ENCODE results near the gene DCTPP1. TPM values are rescaled to one million over a fixed set of nuclear protein-coding genes. Genes with fewer than 3 reads are reported as not detected.
A peak's percentile ranks its signal among the peaks of the same experiment; 100 is the strongest.

The DCTPP1 gene
- total and polyA plus RNA-seq, 2 donors from 2014 or later, result 39.1 to 64.7 TPM

DNA sequence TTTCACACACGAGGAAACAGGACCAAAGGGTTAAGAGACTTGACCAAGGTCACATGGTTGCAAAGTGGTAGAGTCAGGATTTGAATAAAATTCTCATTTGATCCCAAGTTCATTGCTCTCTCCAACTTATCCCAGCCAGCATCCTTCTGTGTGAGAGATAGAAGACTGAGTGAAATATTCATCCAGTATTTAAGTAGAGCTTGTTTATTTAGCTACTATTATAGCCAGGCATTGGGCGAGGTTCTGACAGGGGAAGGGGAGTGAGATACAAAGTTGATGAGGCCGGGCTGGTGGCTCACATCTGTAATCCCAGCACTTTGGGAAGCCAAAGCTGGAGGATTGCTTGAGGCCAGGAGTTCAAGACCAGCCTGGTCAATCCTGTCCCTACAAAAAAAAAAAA, 47.2 kb upstream of the DCTPP1 start:
- Histone ChIP-seq H3K36me3 (ENCODE audit: control insufficient read depth in 2 of 3, insufficient read depth in 3 of 3, low read length in 3 of 3) (no peaks in the 10 kb centered on the region), H3K9ac (ENCODE audit: low read length in 3 of 3) (no peak overlapping the region), H3K27me3 (ENCODE audit: control insufficient read depth, insufficient read depth, low read length) (no peaks in the 10 kb centered on the region), H3K9me3 (ENCODE audit: control insufficient read depth in 2 of 3, insufficient read depth in 1 of 3, low read length in 3 of 3) (no peaks in the 10 kb centered on the region), H3K4me3 (ENCODE audit: low read length in 3 of 3) (no peak overlapping the region), H3K4me1 (ENCODE audit: control insufficient read depth in 2 of 3, insufficient read depth in 2 of 3, low read depth in 1 of 3, low read length in 3 of 3) (no peaks in the 10 kb centered on the region), H3K27ac (ENCODE audit: low read depth in 2 of 2, low read length in 2 of 2) (no peak overlapping the region)
- TF ChIP-seq, protein P1, sequence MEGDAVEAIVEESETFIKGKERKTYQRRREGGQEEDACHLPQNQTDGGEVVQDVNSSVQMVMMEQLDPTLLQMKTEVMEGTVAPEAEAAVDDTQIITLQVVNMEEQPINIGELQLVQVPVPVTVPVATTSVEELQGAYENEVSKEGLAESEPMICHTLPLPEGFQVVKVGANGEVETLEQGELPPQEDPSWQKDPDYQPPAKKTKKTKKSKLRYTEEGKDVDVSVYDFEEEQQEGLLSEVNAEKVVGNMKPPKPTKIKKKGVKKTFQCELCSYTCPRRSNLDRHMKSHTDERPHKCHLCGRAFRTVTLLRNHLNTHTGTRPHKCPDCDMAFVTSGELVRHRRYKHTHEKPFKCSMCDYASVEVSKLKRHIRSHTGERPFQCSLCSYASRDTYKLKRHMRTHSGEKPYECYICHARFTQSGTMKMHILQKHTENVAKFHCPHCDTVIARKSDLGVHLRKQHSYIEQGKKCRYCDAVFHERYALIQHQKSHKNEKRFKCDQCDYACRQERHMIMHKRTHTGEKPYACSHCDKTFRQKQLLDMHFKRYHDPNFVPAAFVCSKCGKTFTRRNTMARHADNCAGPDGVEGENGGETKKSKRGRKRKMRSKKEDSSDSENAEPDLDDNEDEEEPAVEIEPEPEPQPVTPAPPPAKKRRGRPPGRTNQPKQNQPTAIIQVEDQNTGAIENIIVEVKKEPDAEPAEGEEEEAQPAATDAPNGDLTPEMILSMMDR (IDR thresholded peaks at IDR 0.05; ENCODE audit: borderline replicate concordance, extremely low read depth, insufficient read depth), result no peak
- FAIRE-seq (no peak), DNase-seq (no peak)
- intact Hi-C loops (cut with DNase I), result no loop called here

DNA sequence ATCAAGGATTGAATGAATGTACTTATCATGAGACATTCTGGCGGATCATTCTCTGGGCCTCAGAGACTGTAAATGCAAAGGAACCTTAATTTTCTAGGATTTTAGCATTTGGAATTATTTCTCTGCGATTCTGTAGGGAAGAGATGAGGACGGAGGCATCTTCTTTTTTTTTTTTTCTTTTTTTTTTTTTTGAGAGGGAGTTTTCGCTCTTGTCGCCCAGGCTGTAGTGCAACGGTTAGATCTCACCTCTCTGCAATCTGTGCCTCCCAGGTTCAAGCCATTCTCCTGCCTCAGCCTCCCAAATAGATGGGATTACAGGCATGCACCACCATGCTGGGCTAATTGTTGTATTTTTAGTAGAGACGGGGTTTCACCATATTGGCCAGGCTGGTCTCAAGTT, 44.9 kb upstream of the DCTPP1 start:
- H3K27me3 ChIP-seq (ENCODE audit: control insufficient read depth, insufficient read depth, low read length), result no peaks in the 10 kb centered on the region
- intact Hi-C loops (cut with DNase I), result no loop called here
- DNase-seq, result no peak
- H3K4me3 ChIP-seq (ENCODE audit: low read length in 3 of 3), result no peak overlapping the region
- no peaks in the 10 kb centered on the region for H3K36me3 ChIP-seq (ENCODE audit: control insufficient read depth in 2 of 3, insufficient read depth in 3 of 3, low read length in 3 of 3)
- H3K9me3 ChIP-seq (ENCODE audit: control insufficient read depth in 2 of 3, insufficient read depth in 1 of 3, low read length in 3 of 3), result no peaks in the 10 kb centered on the region
- no peak for FAIRE-seq
- TF ChIP-seq, protein P1 (IDR thresholded peaks at IDR 0.05; ENCODE audit: borderline replicate concordance, extremely low read depth, insufficient read depth), result no peak
- H3K9ac ChIP-seq (ENCODE audit: low read length in 3 of 3), result no peak overlapping the region
- H3K4me1 ChIP-seq (ENCODE audit: control insufficient read depth in 2 of 3, insufficient read depth in 2 of 3, low read depth in 1 of 3, low read length in 3 of 3), result no peaks in the 10 kb centered on the region
- H3K27ac ChIP-seq (ENCODE audit: low read depth in 2 of 2, low read length in 2 of 2), result no peak overlapping the region

DNA sequence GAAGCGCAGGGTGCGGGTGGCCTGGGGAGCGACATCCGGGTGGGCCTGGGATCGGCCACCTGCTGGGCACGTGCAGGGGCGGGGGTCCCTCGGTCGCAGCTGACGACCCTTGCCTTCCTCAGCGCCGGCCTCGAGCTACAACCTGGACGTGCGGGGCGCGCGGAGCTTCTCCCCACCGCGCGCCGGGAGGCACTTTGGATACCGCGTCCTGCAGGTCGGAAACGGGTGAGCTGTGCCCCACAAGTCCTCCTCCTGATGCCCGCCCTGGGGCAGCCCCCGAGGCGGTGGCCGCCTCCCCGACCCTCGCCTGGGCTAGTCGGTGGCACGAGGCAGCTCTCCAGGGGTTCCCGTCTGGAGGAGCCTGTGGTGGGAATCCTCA, 44.2 kb upstream of the DCTPP1 start:
- Histone ChIP-seq H3K36me3 (ENCODE audit: control insufficient read depth in 2 of 3, insufficient read depth in 3 of 3, low read length in 3 of 3) (no peaks in the 10 kb centered on the region), H3K9ac (ENCODE audit: low read length in 3 of 3) (no peak overlapping the region), H3K4me3 (ENCODE audit: low read length in 3 of 3) (no peak overlapping the region), H3K4me1 (ENCODE audit: control insufficient read depth in 2 of 3, insufficient read depth in 2 of 3, low read depth in 1 of 3, low read length in 3 of 3) (no peaks in the 10 kb centered on the region), H3K27ac (ENCODE audit: low read depth in 2 of 2, low read length in 2 of 2) (no peak overlapping the region), H3K27me3 (ENCODE audit: control insufficient read depth, insufficient read depth, low read length) (no peaks in the 10 kb centered on the region), H3K9me3 (ENCODE audit: control insufficient read depth in 2 of 3, insufficient read depth in 1 of 3, low read length in 3 of 3) (no peaks in the 10 kb centered on the region)
- intact Hi-C loops (cut with DNase I), result no loop called here
- no peak for FAIRE-seq
- DNase-seq, result peak in 1 of 5 donors; percentile 68
- TF ChIP-seq, protein P1 (IDR thresholded peaks at IDR 0.05; ENCODE audit: borderline replicate concordance, extremely low read depth, insufficient read depth), result no peak

All from kidney (tissue), 14 donors.